ENCODE measurements around the gene C1orf210.

C1orf210 gene

GRCh38 chr1:43272576-43273571 is 12.5 kb downstream of the C1orf210 start:
- no peak for DNase-seq

- DNase-seq = no peak
Observed at GRCh38 chr1:43272161-43272560, 13.2 kb downstream of the C1orf210 start.

GRCh38 chr1:43271186-43272118 is 13.9 kb downstream of the C1orf210 start:
- DNase-seq = no peak

- no peak for DNase-seq
Observed at GRCh38 chr1:43270421-43271095, 14.8 kb downstream of the C1orf210 start.

GRCh38 chr1:43269627-43270375 is 15.6 kb downstream of the C1orf210 start, which contains the start of gene TMEM125:
Gene TMEM125, plus strand, starts transcription at chr1:43269983. Its CDS starts 2,740 bp downstream, at chr1:43272723.
- DNase-seq = no peak

GRCh38 chr1:43267818-43268425 is 17.5 kb downstream of the C1orf210 start:
- DNase-seq = no peak

- no peak for DNase-seq
Observed at GRCh38 chr1:43267291-43267805, 18.0 kb downstream of the C1orf210 start.

- no peak for DNase-seq
Observed at GRCh38 chr1:43266881-43267280, 18.5 kb downstream of the C1orf210 start.

- no peak for DNase-seq
Observed at GRCh38 chr1:43265431-43265830, 19.9 kb downstream of the C1orf210 start.

- DNase-seq = no peak
Observed at GRCh38 chr1:43258370-43258769, 27.0 kb downstream of the C1orf210 start.

GRCh38 chr1:43256675-43257570 is 28.5 kb downstream of the C1orf210 start:
- DNase-seq = no peak

GRCh38 chr1:43255438-43256210 is 29.8 kb downstream of the C1orf210 start:
- no peak for DNase-seq

- DNase-seq = no peak
Observed at GRCh38 chr1:43253876-43254275, 31.5 kb downstream of the C1orf210 start.

GRCh38 chr1:43253173-43253572 is 32.2 kb downstream of the C1orf210 start:
- DNase-seq = no peak

- no peak for DNase-seq
Observed at GRCh38 chr1:43252225-43252624, 33.2 kb downstream of the C1orf210 start.

GRCh38 chr1:43251024-43251423 is 34.4 kb downstream of the C1orf210 start:
- DNase-seq = no peak

- no peak for DNase-seq
Observed at GRCh38 chr1:43250351-43250761, 35.0 kb downstream of the C1orf210 start.

- no peak for DNase-seq
Observed at GRCh38 chr1:43247256-43247921, 38.0 kb downstream of the C1orf210 start.

Data from activated T-cell treated with anti-CD3 and anti-CD28 coated beads, Interleukin-2, amount 50 U/mL, for 1 hour (primary cell).